Stimulated activated CD8-positive, alpha-beta memory T cell treated with anti-CD3 and anti-CD28 coated beads, Interleukin-12 subunit alpha, Interleukin-12 subunit beta, amount 100 ng/mL, for 24 hours (primary cell): Measurements from ENCODE around the gene CSMD2.
"Not testable (repeated sequence)": the region's sequence is repeated elsewhere in the genome, so short reads cannot be mapped to it uniquely, and the experiment has no call there.

Experiments
- DNase-seq: peaks from one replicate; pipeline ENCODE4 v3.0.0-alpha.2; 2020; ENCODE audit errors: extremely low read depth

Gene CSMD2

GRCh38 chr1:34053660-34054059 is 111.4 kb downstream of the CSMD2 start:
- no peak for DNase-seq

- no peak for DNase-seq
These were observed 112.5 kb downstream of the CSMD2 start for GRCh38 chr1:34052565-34052964.

- DNase-seq, result no peak
These were observed 114.1 kb downstream of the CSMD2 start for GRCh38 chr1:34050709-34051485.

GRCh38 chr1:34049994-34050393 is 115.0 kb downstream of the CSMD2 start:
- DNase-seq, result no peak

GRCh38 chr1:34049477-34049876 is 115.6 kb downstream of the CSMD2 start:
- DNase-seq, result no peak

GRCh38 chr1:34037856-34038255 is 127.2 kb downstream of the CSMD2 start:
- DNase-seq, result no peak

GRCh38 chr1:34037109-34037508 is 127.9 kb downstream of the CSMD2 start:
- DNase-seq, result no peak

- no peak for DNase-seq
These were observed 131.0 kb downstream of the CSMD2 start for GRCh38 chr1:34034036-34034435.

GRCh38 chr1:34029954-34030353 is 135.1 kb downstream of the CSMD2 start:
- no peak for DNase-seq

- DNase-seq, result no peak
These were observed 135.5 kb downstream of the CSMD2 start for GRCh38 chr1:34029515-34029914.

GRCh38 chr1:34028381-34029055 is 136.5 kb downstream of the CSMD2 start:
- no peak for DNase-seq

GRCh38 chr1:34025675-34026074 is 139.4 kb downstream of the CSMD2 start:
- DNase-seq, result no peak

GRCh38 chr1:34024485-34024884 is 140.5 kb downstream of the CSMD2 start:
- DNase-seq, result no peak

- DNase-seq, result no peak
These were observed 145.1 kb downstream of the CSMD2 start for GRCh38 chr1:34019741-34020552.

GRCh38 chr1:34018285-34018684 is 146.7 kb downstream of the CSMD2 start:
- no peak for DNase-seq

- DNase-seq, result not testable (repeated sequence)
These were observed 148.7 kb downstream of the CSMD2 start for GRCh38 chr1:34016281-34016680.

- DNase-seq, result no peak
These were observed 150.9 kb downstream of the CSMD2 start for GRCh38 chr1:34013958-34014737.

- no peak for DNase-seq
These were observed 151.9 kb downstream of the CSMD2 start for GRCh38 chr1:34013136-34013535.

- no peak for DNase-seq
These were observed 155.6 kb downstream of the CSMD2 start for GRCh38 chr1:34009340-34009985.

- no peak for DNase-seq
These were observed 157.3 kb downstream of the CSMD2 start for GRCh38 chr1:34007760-34008159.

- DNase-seq, result no peak
These were observed 159.7 kb downstream of the CSMD2 start for GRCh38 chr1:34005309-34005708.
